BLaER1 (cell line): Measurements from ENCODE around the gene STARD6.

ENCODE experiments used
- H3K27ac ChIP-seq: shearing (Covaris generic); formaldehyde crosslinking; 2 replicates; pipeline ENCODE4 v1.8.1; 2022
- H3K27me3 ChIP-seq: shearing (Covaris generic); formaldehyde crosslinking; 2 replicates; pipeline ENCODE4 v1.8.1; 2022
- H3K36me3 ChIP-seq: shearing (Covaris generic); formaldehyde crosslinking; 2 replicates; pipeline ENCODE4 v1.8.1; 2022
- H3K4me1 ChIP-seq: shearing (Covaris generic); formaldehyde crosslinking; 2 replicates; pipeline ENCODE4 v1.8.1; 2022
- H3K4me2 ChIP-seq: shearing (Covaris generic); formaldehyde crosslinking; 2 replicates; pipeline ENCODE4 v1.8.1; 2022
- H3K4me3 ChIP-seq: shearing (Covaris generic); formaldehyde crosslinking; 2 replicates; pipeline ENCODE4 v1.8.1; 2022
- H3K9ac ChIP-seq: shearing (Covaris generic); formaldehyde crosslinking; 2 replicates; pipeline ENCODE4 v1.8.1; 2022
- H3K9me3 ChIP-seq: shearing (Covaris generic); formaldehyde crosslinking; 2 replicates; pipeline ENCODE4 v1.8.1; 2022
- H4K20me1 ChIP-seq: shearing (Covaris generic); formaldehyde crosslinking; 2 replicates; pipeline ENCODE4 v1.8.1; 2022
- Cebpa-rat ChIP-seq: shearing (Covaris generic); IDR thresholded peaks from 2 replicates; pipeline ENCODE4 v1.8.1; 2022

STARD6 gene

GRCh38 chr18:54296062-54296461, 61.6 kb downstream of the STARD6 start:
- H3K4me1 ChIP-seq: no peaks in the 10 kb centered on the region
- H3K9me3 ChIP-seq: peaks cover 22% of the 10 kb centered on the region
- H4K20me1 ChIP-seq: no peaks in the 10 kb centered on the region
- H3K27me3 ChIP-seq: no peaks in the 10 kb centered on the region
- no peak overlapping the region for H3K27ac ChIP-seq
- peaks cover 4% of the 10 kb centered on the region; the same call in 1 of the 2 replicates for H3K36me3 ChIP-seq
- no peak overlapping the region for H3K9ac ChIP-seq
- TF ChIP-seq Cebpa-rat: no peak
- H3K4me2 ChIP-seq: no peak overlapping the region
- no peak overlapping the region for H3K4me3 ChIP-seq

- H3K4me3 ChIP-seq: no peak overlapping the region
- H3K9ac ChIP-seq: no peak overlapping the region
- peaks cover 11% of the 10 kb centered on the region for H3K36me3 ChIP-seq
- H3K27me3 ChIP-seq: no peaks in the 10 kb centered on the region
- peaks cover 18% of the 10 kb centered on the region for H3K9me3 ChIP-seq
- H3K27ac ChIP-seq: no peak overlapping the region
- H3K4me2 ChIP-seq: no peak overlapping the region
- no peak for TF ChIP-seq Cebpa-rat
- H3K4me1 ChIP-seq: no peaks in the 10 kb centered on the region
- H4K20me1 ChIP-seq: no peaks in the 10 kb centered on the region
Observed at GRCh38 chr18:54294274-54294673, 63.4 kb downstream of the STARD6 start.

GRCh38 chr18:54284981-54285785, 72.5 kb downstream of the STARD6 start:
- Histone ChIP-seq H3K4me3 (no peak overlapping the region), H3K9ac (no peak overlapping the region), H3K27me3 (no peaks in the 10 kb centered on the region), H3K4me2 (no peak overlapping the region), H4K20me1 (no peaks in the 10 kb centered on the region), H3K36me3 (peaks cover 33% of the 10 kb centered on the region), H3K9me3 (peaks cover 14% of the 10 kb centered on the region), H3K4me1 (no peaks in the 10 kb centered on the region), H3K27ac (no peak overlapping the region)
- no peak for TF ChIP-seq Cebpa-rat

GRCh38 chr18:54284535-54284934, 73.1 kb downstream of the STARD6 start:
- H3K4me2 ChIP-seq: no peak overlapping the region
- no peak overlapping the region for H3K27ac ChIP-seq
- peaks cover 36% of the 10 kb centered on the region for H3K36me3 ChIP-seq
- no peak overlapping the region for H3K4me3 ChIP-seq
- no peaks in the 10 kb centered on the region for H3K4me1 ChIP-seq
- TF ChIP-seq Cebpa-rat: no peak
- peaks cover 9% of the 10 kb centered on the region for H3K9me3 ChIP-seq
- no peak overlapping the region for H3K9ac ChIP-seq
- no peaks in the 10 kb centered on the region for H3K27me3 ChIP-seq
- H4K20me1 ChIP-seq: no peaks in the 10 kb centered on the region

GRCh38 chr18:54280220-54280569, 77.5 kb downstream of the STARD6 start:
- no peak for TF ChIP-seq Cebpa-rat
- Histone ChIP-seq H3K4me3 (no peak overlapping the region), H3K9ac (no peak overlapping the region), H4K20me1 (no peaks in the 10 kb centered on the region), H3K27me3 (no peaks in the 10 kb centered on the region), H3K27ac (no peak overlapping the region), H3K9me3 (peaks cover 10% of the 10 kb centered on the region; the same call in 1 of the 2 replicates), H3K36me3 (peaks cover 35% of the 10 kb centered on the region), H3K4me2 (no peak overlapping the region), H3K4me1 (0 out of 2 replicates have a peak, but pooled peaks cover 3% of the 10 kb centered on the region)

GRCh38 chr18:54279477-54280219, 78.0 kb downstream of the STARD6 start:
- H3K4me1 ChIP-seq: 0 out of 2 replicates have a peak, but pooled peaks cover 3% of the 10 kb centered on the region
- H3K9me3 ChIP-seq: peaks cover 10% of the 10 kb centered on the region; the same call in 1 of the 2 replicates
- H3K36me3 ChIP-seq: peaks cover 33% of the 10 kb centered on the region
- no peaks in the 10 kb centered on the region for H3K27me3 ChIP-seq
- no peak for TF ChIP-seq Cebpa-rat
- H3K4me2 ChIP-seq: no peak overlapping the region
- H3K27ac ChIP-seq: no peak overlapping the region
- H3K4me3 ChIP-seq: no peak overlapping the region
- H3K9ac ChIP-seq: no peak overlapping the region
- H4K20me1 ChIP-seq: no peaks in the 10 kb centered on the region

- Histone ChIP-seq H3K36me3 (peaks cover 31% of the 10 kb centered on the region), H3K4me1 (0 out of 2 replicates have a peak, but pooled peaks cover 3% of the 10 kb centered on the region), H3K9me3 (peaks cover 10% of the 10 kb centered on the region; the same call in 1 of the 2 replicates), H3K9ac (no peak overlapping the region), H3K27me3 (no peaks in the 10 kb centered on the region), H4K20me1 (no peaks in the 10 kb centered on the region), H3K4me2 (no peak overlapping the region), H3K27ac (no peak overlapping the region), H3K4me3 (no peak overlapping the region)
- TF ChIP-seq Cebpa-rat: no peak
Observed at GRCh38 chr18:54278615-54279014, 79.0 kb downstream of the STARD6 start.

GRCh38 chr18:54277899-54278298, 79.8 kb downstream of the STARD6 start:
- H3K27ac ChIP-seq: no peak overlapping the region
- no peaks in the 10 kb centered on the region for H3K27me3 ChIP-seq
- no peak overlapping the region for H3K4me2 ChIP-seq
- 0 out of 2 replicates have a peak, but pooled peaks cover 3% of the 10 kb centered on the region for H3K4me1 ChIP-seq
- peaks cover 10% of the 10 kb centered on the region; the same call in 1 of the 2 replicates for H3K9me3 ChIP-seq
- no peak overlapping the region for H3K4me3 ChIP-seq
- H3K9ac ChIP-seq: no peak overlapping the region
- TF ChIP-seq Cebpa-rat: no peak
- no peaks in the 10 kb centered on the region for H4K20me1 ChIP-seq
- H3K36me3 ChIP-seq: peaks cover 31% of the 10 kb centered on the region
